ENCODE results near the gene ZG16.

ZG16 gene

DNA sequence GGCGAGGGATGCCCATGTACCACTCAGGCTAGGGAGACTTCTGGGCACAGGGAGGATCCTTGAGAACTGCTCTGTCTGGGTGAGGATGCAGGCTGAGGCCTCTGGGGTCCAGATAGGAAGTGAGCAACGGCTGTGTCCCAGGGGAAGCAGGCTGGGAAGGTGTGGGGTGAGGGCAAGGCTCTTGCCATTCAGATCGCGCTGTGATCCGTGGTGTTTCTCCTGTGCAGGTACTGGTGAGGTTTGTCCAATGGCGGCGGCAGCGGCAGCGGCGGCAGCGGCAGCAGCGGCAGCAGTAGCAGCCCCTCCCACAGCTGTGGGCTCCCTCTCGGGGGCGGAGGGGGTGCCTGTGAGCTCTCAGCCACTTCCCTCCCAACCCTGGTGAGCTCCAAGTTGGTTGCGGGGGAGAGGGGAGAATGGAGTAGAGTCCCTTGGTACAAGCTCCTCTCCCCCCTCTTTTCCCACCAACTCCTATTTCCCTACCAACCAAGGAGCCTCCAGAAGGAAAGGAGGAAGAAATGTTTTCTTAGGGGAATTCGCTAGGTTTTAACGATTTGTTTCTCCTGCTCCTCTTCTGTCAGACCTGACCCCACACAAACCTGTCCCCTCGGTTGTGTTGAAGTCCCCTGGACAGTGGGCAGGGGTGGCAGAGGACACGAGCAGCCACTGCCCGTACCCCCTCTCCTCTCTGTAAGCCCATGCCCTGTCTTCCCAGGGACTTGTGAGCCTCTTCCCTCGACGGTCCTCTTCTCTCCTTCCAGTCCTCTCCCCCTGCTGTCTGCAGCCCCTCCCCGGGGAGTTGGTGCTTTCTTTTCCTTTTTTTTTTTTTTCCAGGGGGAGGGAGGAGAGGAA lies 32.0 kb downstream of the ZG16 start:
- TF ChIP-seq FOXP2 (optimal IDR thresholded peaks at IDR 0.05; ENCODE audit: borderline replicate concordance, extremely low read depth, extremely low read length, insufficient read depth) (no peak), TAF1 (IDR thresholded peaks at IDR 0.05; ENCODE audit: borderline replicate concordance, insufficient read depth, low read length) (no peak), REST (IDR thresholded peaks at IDR 0.05; ENCODE audit: insufficient read depth in 1 of 2, low read depth in 2 of 2, low read length in 2 of 2) (no peak), POLR2AphosphoS5 (IDR thresholded peaks at IDR 0.05; ENCODE audit: low read depth, low read length) (no peak), SIN3A (IDR thresholded peaks at IDR 0.05; ENCODE audit: borderline replicate concordance, insufficient read depth, low read length) (no peak)

- TF ChIP-seq TAF1 (IDR thresholded peaks at IDR 0.05; ENCODE audit: borderline replicate concordance, insufficient read depth, low read length) (no peak), SIN3A (IDR thresholded peaks at IDR 0.05; ENCODE audit: borderline replicate concordance, insufficient read depth, low read length) (no peak), FOXP2 (optimal IDR thresholded peaks at IDR 0.05; ENCODE audit: borderline replicate concordance, extremely low read depth, extremely low read length, insufficient read depth) (no peak), POLR2AphosphoS5 (IDR thresholded peaks at IDR 0.05; ENCODE audit: low read depth, low read length) (no peak), REST (IDR thresholded peaks at IDR 0.05; ENCODE audit: insufficient read depth in 1 of 2, low read depth in 2 of 2, low read length in 2 of 2) (no peak)
Measured at GRCh38 chr16:29810699-29811169, 32.7 kb downstream of the ZG16 start.

GRCh38 chr16:29811170-29811895 lies 33.3 kb downstream of the ZG16 start:
- TF ChIP-seq SIN3A (IDR thresholded peaks at IDR 0.05; ENCODE audit: borderline replicate concordance, insufficient read depth, low read length) (peak; percentile 78; the same call in 1 of the 2 replicates), TAF1 (IDR thresholded peaks at IDR 0.05; ENCODE audit: borderline replicate concordance, insufficient read depth, low read length) (0 out of 2 replicates have a peak, but pooled peaks have one; percentile 6), FOXP2 (optimal IDR thresholded peaks at IDR 0.05; ENCODE audit: borderline replicate concordance, extremely low read depth, extremely low read length, insufficient read depth) (no peak), POLR2AphosphoS5 (IDR thresholded peaks at IDR 0.05; ENCODE audit: low read depth, low read length) (peak; percentile 89), REST (IDR thresholded peaks at IDR 0.05; ENCODE audit: insufficient read depth in 1 of 2, low read depth in 2 of 2, low read length in 2 of 2) (no peak)

GRCh38 chr16:29811896-29812665 lies 34.0 kb downstream of the ZG16 start, which contains the start of gene PRRT2:
TSS of gene PRRT2 (plus strand) at chr16:29812193. CDS start at chr16:29813055, 862 bp downstream.
- no peak for TF ChIP-seq FOXP2 (optimal IDR thresholded peaks at IDR 0.05; ENCODE audit: borderline replicate concordance, extremely low read depth, extremely low read length, insufficient read depth)
- TF ChIP-seq POLR2AphosphoS5 (IDR thresholded peaks at IDR 0.05; ENCODE audit: low read depth, low read length) = no peak
- peak in 1 of 2 experiments; percentile 34; a peak in 1 of 4 replicates for TF ChIP-seq REST (IDR thresholded peaks at IDR 0.05; ENCODE audit: insufficient read depth in 1 of 2, low read depth in 2 of 2, low read length in 2 of 2)
- TF ChIP-seq SIN3A (IDR thresholded peaks at IDR 0.05; ENCODE audit: borderline replicate concordance, insufficient read depth, low read length) = no peak
